NCI-H146 treated with DMSO at 0.1 percent for 48 hours (cell line): ENCODE measurements around the gene MOB3A.

Experiments
- DNase-seq: peaks from one replicate; lab custom pipeline; 2025; ENCODE audit not compliant: unreplicated experiment; lab: John Stamatoyannopoulos, UW

MOB3A gene

GRCh38 chr19:2126879-2127518 lies 30.9 kb upstream of the MOB3A start:
- DNase-seq, result no peak

GRCh38 chr19:2123682-2124387 lies 27.7 kb upstream of the MOB3A start:
- DNase-seq, result no peak

GRCh38 chr19:2122982-2123381 lies 26.9 kb upstream of the MOB3A start:
- DNase-seq, result no peak

- no peak for DNase-seq
These were observed 26.1 kb upstream of the MOB3A start for GRCh38 chr19:2122251-2122650.

- no peak for DNase-seq
These were observed 25.4 kb upstream of the MOB3A start for GRCh38 chr19:2121416-2122051.

- DNase-seq, result no peak
These were observed 24.7 kb upstream of the MOB3A start for GRCh38 chr19:2120821-2121220.

- DNase-seq, result no peak
These were observed 24.0 kb upstream of the MOB3A start for GRCh38 chr19:2119921-2120785.

- no peak for DNase-seq
These were observed 22.3 kb upstream of the MOB3A start for GRCh38 chr19:2118438-2118837.

GRCh38 chr19:2117215-2117960 lies 21.3 kb upstream of the MOB3A start:
- no peak for DNase-seq

GRCh38 chr19:2116507-2116906 lies 20.4 kb upstream of the MOB3A start:
- DNase-seq, result no peak

GRCh38 chr19:2115911-2116426 lies 19.8 kb upstream of the MOB3A start:
- DNase-seq, result no peak

GRCh38 chr19:2115324-2115723 lies 19.2 kb upstream of the MOB3A start:
- DNase-seq, result no peak

GRCh38 chr19:2114821-2115220 lies 18.7 kb upstream of the MOB3A start:
- no peak for DNase-seq

- DNase-seq, result no peak
These were observed 18.1 kb upstream of the MOB3A start for GRCh38 chr19:2114218-2114617.

GRCh38 chr19:2113439-2114211 lies 17.5 kb upstream of the MOB3A start:
- DNase-seq, result no peak

- no peak for DNase-seq
These were observed 16.6 kb upstream of the MOB3A start for GRCh38 chr19:2112516-2113320.

- no peak for DNase-seq
These were observed 15.8 kb upstream of the MOB3A start for GRCh38 chr19:2111886-2112285.

- no peak for DNase-seq
These were observed 15.3 kb upstream of the MOB3A start for GRCh38 chr19:2111425-2111824.

- DNase-seq, result no peak
These were observed 14.7 kb upstream of the MOB3A start for GRCh38 chr19:2110822-2111221.
